ENCODE measurements around the gene LAMA1. TPM values are rescaled to one million over a fixed set of nuclear protein-coding genes. Genes with fewer than 3 reads are reported as not detected.

LAMA1 gene
- total RNA-seq, 1 donor: 20.7 TPM

GRCh38 chr18:6992761-6993160 lies 124.8 kb downstream of the LAMA1 start:
- H3K4me3 ChIP-seq (ENCODE audit: low read depth, low read length): no peak overlapping the region
- DNase-seq (ENCODE audit: low read depth): no peak
- no peak for TF ChIP-seq CTCF (IDR thresholded peaks at IDR 0.05; ENCODE audit: insufficient read depth, low read depth, low read length)

- H3K4me3 ChIP-seq (ENCODE audit: low read depth, low read length): no peak overlapping the region
- no peak for DNase-seq (ENCODE audit: low read depth)
- TF ChIP-seq CTCF (IDR thresholded peaks at IDR 0.05; ENCODE audit: insufficient read depth, low read depth, low read length): no peak
Measured at GRCh38 chr18:6983366-6983765, 134.2 kb downstream of the LAMA1 start.

- H3K4me3 ChIP-seq (ENCODE audit: low read depth, low read length): no peak overlapping the region
- no peak for DNase-seq (ENCODE audit: low read depth)
- TF ChIP-seq CTCF (IDR thresholded peaks at IDR 0.05; ENCODE audit: insufficient read depth, low read depth, low read length): no peak
Measured at GRCh38 chr18:6982398-6982797, 135.2 kb downstream of the LAMA1 start.

GRCh38 chr18:6980363-6980762 lies 137.2 kb downstream of the LAMA1 start:
- H3K4me3 ChIP-seq (ENCODE audit: low read depth, low read length): no peak overlapping the region
- no peak for TF ChIP-seq CTCF (IDR thresholded peaks at IDR 0.05; ENCODE audit: insufficient read depth, low read depth, low read length)
- DNase-seq (ENCODE audit: low read depth): no peak

GRCh38 chr18:6979954-6980353 lies 137.6 kb downstream of the LAMA1 start:
- H3K4me3 ChIP-seq (ENCODE audit: low read depth, low read length): no peak overlapping the region
- TF ChIP-seq CTCF (IDR thresholded peaks at IDR 0.05; ENCODE audit: insufficient read depth, low read depth, low read length): no peak
- no peak for DNase-seq (ENCODE audit: low read depth)

GRCh38 chr18:6976935-6977334 lies 140.7 kb downstream of the LAMA1 start:
- DNase-seq (ENCODE audit: low read depth): no peak
- no peak for TF ChIP-seq CTCF (IDR thresholded peaks at IDR 0.05; ENCODE audit: insufficient read depth, low read depth, low read length)
- H3K4me3 ChIP-seq (ENCODE audit: low read depth, low read length): no peak overlapping the region

GRCh38 chr18:6975084-6975483 lies 142.5 kb downstream of the LAMA1 start:
- TF ChIP-seq CTCF (IDR thresholded peaks at IDR 0.05; ENCODE audit: insufficient read depth, low read depth, low read length): no peak
- H3K4me3 ChIP-seq (ENCODE audit: low read depth, low read length): no peak overlapping the region
- DNase-seq (ENCODE audit: low read depth): no peak

All from fibroblast of villous mesenchyme (primary cell).